HG03520 (cell line): Measurements from ENCODE around the gene LXN.

Experiments used
- ATAC-seq: cut with Tn5 transposase; IDR thresholded peaks from one replicate; pipeline ENCODE4 v1.9.1; 2021; ENCODE audit warnings: mild to moderate bottlenecking, moderate library complexity; ENCODE audit not compliant: unreplicated experiment

The LXN gene

DNA sequence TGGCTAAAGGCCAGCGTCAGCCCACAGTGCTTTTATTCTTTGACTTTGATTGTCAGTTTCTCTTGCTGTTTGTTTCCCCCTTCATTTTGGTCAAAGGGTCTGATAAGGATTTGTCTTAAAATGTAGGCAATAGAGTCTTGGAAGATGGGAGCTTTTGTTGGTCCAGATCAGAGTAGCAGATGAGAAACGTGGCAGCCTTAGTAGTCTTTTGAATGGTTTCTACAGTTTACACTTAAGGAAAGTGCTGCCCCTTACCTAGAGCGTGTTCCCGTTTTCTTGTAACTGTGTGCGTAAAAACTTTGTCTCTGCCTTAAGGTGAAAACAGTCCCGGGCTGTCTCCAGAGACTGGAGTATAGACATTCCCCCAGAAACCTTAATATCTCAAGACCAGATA lies 630 bp downstream of the LXN start:
- no peak for ATAC-seq

DNA sequence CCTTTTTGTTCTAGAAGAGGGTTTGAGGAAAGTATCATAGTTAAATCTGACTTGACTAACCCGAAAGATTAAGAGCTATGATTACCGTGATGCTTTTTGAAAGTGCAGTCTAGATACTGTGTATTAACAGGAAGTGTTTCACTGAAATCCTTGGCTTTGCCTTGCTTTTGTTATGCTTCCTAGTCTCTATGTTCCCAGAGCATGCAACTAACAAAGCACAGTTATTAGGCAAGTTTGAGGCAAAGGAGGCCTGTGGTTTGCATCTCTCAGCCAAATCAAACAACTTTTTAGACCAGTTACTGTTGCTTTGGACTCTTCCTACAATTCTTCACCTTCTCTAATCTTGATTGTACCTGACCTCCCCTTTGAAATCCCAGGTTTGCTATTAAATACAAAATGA lies 3.9 kb downstream of the LXN start:
- ATAC-seq, result no peak

DNA sequence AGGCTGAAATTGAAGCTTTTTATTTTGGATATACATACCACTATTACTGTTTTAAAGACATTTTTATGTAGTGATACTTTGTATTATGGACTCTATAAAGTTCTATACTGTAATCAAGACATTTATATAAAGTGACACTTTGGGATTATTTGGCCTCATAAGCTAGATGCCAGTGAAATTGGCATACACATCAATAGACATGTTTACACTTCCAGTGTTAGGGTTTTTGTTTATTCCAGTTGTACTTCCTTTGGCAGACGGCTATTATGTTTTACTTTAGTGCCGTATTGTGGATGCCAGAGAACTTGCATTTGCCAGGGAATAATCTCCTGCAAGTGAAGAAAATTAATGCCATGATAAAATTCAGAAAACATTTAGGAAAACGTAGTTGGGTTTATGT lies 6.0 kb downstream of the LXN start:
- no peak for ATAC-seq

DNA sequence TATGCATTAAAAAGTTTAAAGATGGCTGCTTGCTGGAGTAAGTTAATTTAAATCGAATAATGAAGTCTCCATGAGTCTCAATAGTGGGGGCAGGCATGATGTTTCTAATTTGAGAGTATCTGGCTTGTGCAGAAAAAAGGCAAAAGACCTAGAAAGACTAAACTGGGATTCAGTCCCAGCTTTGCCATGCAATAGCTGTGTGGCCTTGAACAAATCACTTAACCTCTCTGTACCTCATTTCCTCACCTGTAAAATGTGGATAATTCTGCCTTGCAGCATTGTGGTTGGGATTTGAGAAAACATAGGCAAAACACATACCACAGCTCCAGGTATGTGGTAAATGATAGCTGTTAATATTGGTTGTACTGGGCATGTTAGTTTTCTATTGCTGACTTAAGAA lies 8.6 kb downstream of the LXN start:
- no peak for ATAC-seq

DNA sequence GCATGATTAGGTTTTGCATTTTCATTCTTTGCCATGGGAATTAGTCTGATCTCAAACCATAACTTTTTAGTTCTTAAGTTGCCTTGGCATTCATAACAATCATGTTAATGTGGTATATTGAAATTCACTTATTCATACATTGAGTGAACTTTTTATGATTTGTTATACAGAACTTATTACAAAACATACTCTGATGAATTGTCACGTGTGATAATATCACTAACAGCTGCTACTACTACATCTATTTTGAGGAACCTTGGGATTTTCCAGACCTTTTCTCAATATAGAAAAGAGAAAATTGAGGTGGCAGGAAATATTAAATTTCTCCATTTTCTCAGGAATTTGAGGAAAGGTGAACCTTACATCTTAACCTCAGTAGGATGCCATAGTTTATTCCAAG lies 9.2 kb downstream of the LXN start:
- ATAC-seq, result no peak

DNA sequence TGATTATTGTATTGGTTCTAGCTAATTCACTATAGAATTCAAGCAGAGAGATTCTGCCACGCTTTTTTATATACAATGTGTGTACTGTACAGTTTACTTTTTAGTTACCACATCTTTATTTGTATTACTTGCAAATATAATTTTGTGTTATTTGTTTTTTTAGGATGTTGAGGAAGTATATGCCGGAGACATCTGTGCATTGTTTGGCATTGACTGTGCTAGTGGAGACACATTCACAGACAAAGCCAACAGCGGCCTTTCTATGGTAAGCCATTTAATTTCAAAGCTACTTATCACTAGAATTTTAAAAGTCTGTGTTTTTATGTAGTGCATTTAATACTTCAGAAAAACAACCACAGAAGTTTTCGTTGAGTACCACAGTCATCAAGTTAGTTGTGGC lies 11.7 kb downstream of the LXN start:
- ATAC-seq, result no peak

DNA sequence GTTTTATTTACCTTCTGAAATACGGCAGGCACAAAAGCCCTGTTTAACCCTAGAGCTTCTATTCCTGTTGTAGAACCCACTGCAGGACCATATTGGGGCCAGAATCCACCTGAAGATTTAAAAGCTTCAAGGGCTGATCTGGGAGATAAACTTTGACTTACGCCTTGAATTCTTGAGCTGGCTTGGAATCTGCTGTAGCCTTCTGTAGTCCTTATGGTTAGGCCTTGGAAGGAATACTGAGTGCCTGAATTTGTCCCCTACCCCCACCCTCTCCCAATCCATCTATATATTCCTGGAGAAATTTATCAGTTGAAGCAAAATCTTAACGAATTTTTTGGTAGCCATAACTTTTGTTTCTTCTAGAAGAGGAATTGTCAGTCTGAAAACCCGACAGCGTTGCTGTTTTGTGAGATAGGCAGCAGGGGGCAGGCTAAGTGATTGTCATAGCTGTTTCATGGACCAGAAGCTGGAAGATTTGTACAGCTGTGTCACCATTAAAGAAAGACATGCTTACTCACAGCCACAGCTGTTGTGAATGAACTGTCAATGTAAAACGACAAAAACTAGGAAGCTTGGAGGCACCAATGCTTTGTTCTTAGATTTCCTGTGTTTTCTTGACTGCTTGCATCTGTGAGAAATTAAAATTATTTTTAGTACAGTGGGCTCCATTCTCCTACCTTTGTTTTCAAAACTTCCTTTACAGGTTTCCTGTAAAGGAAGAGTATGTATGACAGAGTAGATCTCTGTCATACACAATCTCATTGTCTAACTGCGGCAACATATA lies 12.8 kb downstream of the LXN start:
- ATAC-seq, result peak; percentile 86

DNA sequence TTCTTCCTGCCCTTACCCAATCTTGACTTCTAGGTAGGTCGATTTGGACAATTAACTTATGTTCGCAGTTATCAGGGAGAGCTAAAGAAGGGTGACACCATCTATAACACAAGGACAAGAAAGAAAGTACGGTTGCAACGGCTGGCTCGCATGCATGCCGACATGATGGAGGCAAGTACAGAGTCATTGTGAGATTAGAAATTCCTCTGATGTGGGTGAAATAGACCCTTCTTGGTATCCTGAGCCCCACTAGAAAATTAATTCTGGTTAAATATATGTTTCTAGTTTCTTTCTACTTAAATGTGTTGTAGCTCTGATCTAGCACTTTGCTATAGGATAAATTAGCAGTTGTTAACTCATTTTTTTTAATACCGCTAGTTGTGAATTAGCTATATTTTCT lies 13.6 kb downstream of the LXN start:
- no peak for ATAC-seq

DNA sequence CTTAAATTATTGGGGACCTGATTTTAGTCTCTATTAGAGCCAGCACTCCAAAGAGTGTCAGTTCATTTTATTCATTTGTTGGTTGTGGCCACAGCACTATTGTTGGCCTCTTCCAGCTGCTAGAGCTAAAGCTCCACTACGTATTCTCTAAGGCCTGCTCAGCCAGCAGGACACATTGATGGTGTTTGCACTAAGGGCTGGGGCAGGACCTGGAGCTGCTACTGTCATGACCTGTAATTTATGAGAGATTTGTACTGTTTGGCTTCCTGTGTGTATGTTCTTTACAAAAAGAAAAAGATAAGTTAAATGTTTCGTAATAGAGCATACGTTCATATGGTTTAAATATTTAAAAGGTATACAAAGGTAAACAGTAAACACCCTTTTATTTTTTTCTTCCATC lies 20.0 kb downstream of the LXN start:
- no peak for ATAC-seq

DNA sequence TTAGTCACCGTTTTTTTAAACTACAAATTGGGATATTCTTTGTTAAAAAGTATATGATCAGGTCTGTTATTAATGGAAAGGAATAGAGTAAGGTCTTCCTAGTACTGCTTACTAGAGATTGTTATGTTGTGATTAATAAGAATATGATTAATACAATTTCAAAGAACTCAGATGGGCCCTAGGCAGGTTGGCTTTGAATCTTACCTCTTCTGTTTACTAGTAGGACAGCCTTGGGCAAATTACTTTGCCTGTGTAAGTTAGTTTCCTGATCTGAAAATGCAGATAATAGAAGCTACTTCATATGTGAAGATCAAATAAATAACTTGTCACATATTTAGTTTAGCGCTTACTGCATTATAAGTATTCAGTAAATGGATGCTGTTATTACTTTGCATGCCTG lies 21.3 kb downstream of the LXN start:
- no peak for ATAC-seq

DNA sequence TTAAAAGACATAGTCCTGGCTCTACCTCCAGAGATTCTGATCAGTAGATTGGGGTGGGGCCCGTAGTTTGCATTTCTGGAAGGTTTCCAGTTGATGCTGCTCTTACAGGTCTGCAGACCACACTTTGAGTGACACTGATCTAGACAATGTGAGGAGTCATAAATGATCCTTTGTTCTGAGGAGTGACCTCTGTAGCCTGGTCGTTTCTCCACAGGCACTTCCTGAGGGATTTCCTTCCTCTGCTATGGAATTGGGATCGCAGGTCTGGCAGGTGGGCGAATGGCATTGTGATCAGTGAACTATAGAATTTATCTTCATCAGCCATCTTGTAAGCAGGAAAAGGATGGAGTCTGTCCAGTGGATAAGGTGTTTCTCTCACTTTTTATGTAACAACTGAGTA lies 22.7 kb downstream of the LXN start:
- no peak for ATAC-seq

DNA sequence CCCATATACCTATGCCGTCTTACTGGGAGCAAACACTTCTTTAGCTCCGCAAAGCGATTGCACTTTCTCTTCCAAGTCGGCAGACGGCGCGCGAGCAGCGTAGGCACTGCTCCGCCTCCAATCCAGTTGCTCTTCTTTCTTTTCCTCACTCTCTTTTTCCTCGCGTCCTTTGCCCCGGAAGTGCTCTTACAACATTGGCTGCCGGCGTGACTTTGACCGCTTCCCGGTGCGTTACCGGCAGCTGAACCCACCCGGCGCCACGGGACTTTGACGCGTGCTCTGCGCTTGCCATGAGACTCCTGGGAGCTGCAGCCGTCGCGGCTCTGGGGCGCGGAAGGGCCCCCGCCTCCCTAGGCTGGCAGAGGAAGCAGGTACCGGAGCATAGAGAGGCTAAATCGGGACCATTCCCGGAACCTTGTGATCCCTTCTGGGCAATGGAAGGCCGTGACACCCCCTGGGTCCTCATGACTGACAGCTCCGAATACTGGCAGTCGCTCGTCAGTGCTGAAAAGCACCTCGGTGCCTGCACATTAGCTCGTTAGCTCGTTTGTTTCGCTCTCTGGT lies 28.0 kb downstream of the LXN start, which contains the start of gene GFM1:
Gene GFM1, plus strand, starts transcription at position 183 of the 564 bp plus-strand sequence. Its CDS starts 108 bp downstream, at position 291.
- peak; percentile 98 for ATAC-seq

DNA sequence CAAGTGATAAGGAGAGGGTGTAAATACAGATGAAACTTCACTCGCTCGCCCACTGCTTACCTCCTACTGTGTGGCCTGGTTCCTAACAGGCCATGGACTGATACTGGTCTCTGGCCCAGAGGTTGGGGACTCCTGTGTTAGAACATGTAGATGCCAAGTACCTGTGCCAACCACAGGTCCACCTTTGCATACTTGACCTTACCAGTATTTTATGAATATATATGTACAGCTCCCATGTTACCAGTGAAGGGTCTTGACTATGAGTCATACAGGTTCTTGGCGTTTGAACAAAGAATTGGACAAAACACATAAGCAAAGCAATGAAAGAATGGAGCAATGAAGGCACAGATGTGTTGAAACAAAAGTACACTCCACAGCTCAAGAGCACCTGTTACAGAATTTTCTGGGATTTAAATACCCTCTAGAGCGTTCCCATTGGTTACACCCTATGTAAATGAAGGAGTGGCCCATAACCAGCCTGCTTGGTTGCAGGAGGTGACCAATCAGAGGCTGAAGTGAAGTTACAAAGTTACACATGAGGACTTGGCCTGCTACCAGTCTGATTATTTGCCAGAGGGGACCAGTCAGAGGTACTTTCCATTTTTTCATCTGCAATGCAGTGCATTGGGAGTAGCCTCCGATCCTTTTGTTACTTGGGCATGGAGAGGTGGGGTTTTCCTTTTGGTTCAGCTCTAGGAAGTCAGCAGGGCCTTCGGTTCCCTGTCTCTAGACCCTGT lies 29.8 kb downstream of the LXN start:
- no peak for ATAC-seq

DNA sequence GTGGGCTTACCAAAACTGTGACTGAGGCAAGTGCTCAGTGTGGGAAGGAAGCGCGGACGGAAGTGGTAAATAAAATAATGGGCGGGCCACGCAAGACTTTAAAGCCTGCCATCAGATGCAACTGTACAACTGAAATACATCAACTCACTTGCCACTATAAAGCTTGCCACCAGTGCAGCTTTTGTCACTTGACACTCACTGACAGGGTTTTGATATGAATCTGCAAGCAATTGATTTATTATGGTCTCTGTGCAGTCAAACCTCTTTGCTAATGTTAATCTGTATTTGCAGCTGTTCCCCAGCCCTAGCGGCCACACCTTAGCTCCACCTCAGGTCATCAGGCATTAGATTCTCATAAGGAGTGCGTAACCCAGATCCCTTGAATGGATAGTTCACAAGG lies 30.4 kb downstream of the LXN start:
- no peak for ATAC-seq

DNA sequence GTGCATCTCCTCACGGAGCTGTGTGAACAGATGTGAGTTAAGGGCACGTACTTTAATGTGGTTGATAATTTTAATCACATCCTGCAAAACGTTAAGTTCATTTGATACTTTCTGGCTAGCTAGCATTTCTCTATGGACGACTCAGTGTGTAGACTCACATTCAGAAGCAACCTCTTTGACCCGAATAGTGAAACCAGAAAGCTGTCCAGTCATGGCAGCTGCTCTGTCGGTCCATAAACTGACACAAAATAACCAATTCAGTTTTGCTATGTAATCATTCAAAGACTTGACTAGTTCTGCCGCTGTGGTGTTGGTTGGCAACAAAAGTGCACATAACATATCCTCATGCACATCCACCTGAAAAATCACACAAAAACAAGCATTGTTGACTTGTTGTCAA lies 31.8 kb downstream of the LXN start:
- ATAC-seq, result no peak

DNA sequence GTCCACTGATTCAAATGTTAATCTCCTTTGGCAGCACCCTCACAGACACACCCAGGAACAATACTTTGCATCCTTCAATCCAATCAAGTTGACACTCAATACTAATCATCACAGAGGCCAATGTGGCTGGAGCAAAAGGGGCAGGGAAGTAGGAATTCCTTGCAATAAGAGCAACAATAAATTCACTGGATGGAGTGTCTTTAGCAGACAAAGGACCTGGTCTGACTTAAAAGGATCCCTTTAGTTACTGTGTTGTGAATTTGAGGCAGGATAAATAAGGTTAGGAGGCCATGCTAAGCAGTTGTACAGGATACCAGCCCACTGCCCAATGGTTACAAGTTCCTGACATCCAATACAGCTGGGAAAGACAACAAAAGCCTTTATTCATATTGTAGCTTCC lies 40.5 kb downstream of the LXN start:
- no peak for ATAC-seq

DNA sequence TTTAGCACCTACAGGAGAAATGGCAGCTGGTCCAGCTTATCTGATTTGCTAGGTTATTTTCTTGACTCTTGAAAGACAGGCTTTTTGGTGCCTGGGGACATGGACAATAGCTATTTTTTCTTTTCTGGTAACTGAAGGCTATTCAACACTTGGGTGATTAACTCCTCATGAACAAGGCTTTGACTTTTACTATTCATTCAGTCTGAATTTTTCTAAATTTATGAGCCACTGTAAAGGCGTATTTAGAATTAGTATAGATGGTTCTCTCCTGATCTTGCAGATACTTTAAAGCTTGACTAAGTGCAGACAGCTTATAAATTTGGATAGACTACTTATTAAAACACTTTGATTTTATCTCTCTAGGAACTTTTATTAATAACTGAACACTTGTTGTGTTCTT lies 46.6 kb downstream of the LXN start:
- no peak for ATAC-seq

DNA sequence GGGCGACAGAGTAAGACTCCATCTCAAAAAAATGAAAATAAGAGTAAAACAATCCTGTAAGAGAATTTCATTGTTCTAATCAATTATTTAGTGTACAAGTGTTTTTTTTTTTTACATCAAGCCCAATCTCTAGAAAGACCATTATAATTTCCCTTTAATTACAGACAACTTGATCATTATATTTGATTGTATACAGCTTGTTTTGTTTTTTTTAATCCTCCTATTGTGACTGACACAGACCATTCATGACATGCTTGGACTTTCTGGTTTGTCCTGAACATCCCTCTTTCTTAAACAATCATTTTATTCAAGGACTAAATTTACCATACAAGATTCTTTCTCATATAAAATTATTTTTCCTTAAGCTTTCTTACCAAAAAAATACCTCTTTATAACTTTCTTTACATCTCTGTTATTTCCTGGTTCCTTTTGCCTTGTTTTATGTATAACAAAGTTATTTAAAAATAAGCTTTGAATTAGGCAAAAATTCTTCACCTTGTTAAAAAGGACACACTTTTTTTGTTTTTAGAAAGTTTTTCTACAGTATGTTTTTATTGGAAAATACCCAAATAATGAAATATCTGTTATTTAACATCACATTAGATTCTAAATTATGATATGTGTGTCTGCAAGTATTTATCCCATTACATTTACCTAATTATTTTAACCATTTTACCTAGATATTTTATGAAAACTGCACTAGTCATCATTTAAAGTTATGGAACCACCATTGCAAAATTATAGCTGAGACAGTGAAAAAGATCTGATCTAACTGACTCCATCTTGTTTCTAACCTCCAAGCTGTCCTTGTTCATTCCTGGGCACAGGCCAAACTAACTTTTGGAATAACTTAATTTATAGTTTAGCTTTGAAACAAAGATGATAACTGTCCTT lies 54.2 kb downstream of the LXN start:
- ATAC-seq, result no peak
